ENCODE results near the gene MUTYH. TPM values are rescaled to one million over a fixed set of nuclear protein-coding genes. Genes with fewer than 3 reads are reported as not detected.
"Not testable (repeated sequence)": the region's sequence is repeated elsewhere in the genome, so short reads cannot be mapped to it uniquely, and the experiment has no call there.

Gene MUTYH
- total RNA-seq (75.2 TPM), polyA plus RNA-seq (10 to 100 TPM; 11.3 to 25.4 (median 19.7) TPM)

DNA sequence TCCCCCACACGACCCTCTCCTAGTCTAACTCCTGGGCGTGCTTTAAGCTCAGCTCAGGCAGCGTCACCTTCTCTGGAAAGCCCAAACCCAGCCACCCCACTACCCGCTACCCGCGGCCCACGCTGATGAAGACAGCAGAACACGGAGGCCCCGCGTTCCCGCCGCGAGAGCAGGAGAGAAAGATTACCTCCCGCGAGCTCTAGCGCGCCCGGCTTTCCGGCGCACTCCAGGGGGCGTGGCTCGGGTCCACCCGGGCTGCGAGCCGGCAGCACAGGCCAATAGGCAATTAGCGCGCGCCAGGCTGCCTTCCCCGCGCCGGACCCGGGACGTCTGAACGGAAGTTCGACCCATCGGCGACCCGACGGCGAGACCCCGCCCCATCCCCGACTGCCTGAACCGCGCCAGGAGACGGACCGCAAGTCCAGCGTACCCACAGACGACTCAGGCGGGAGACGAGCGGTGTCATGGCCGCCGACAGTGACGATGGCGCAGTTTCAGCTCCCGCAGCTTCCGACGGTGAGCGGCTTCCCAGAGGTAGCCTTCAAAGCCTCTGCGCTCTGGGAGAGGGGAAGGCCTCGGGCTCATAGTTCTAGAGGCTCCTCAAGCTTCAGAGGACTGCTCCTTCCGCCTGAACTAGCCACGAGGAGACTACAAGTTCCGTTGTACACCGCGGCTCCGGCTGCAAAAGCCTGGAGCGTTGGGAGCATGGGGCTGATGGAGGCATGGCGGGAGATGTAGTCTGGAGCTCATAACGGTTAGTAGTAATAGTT lies at the start of gene MUTYH, which contains the start of gene TOE1:
Gene MUTYH, minus strand, starts transcription at position 652 of the 770 bp plus-strand sequence. CDS start 5,935 bp downstream, outside the sequence.
Gene TOE1, plus strand, starts transcription at position 382 of the 770 bp plus-strand sequence. Its CDS starts 83 bp downstream, at position 465.
- peaks cover 17 to 71% (median 40%) of the 10 kb centered on the region in 4 donors for H3K4me1 Mint-ChIP-seq
- ATAC-seq (ENCODE audit: low read depth in 2 of 2) (peak; percentile 85 to 86), DNase-seq (peak; percentile 87 to 97 (median 89))

DNA sequence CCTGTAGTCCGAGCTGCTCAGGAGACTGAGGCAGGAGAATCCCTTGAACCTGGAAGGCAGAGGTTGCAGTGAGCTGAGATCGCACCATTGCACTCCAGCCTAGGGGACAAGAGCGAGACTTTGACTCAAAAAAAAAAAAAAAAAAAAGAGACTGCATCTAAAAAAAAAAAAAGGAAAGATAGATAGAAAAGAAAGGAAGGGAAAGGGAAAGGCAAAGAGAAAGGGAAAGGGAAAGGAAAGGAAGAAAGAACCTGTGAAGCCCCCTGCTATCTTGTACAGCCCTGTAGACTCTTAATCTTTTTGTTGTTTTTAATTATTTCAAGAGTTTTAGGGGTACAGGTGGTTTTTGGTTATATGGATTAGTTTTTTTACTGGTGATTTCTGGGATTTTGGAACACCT lies 46.0 kb upstream of the MUTYH start:
- H3K9me3 Mint-ChIP-seq: no peaks in the 10 kb centered on the region
- H3K36me3 ChIP-seq (ENCODE audit: control insufficient read depth, insufficient read depth, low read length): no peaks in the 10 kb centered on the region
- H3K27me3 Mint-ChIP-seq: no peaks in the 10 kb centered on the region
- H3K4me1 ChIP-seq (ENCODE audit: control insufficient read depth, insufficient read depth, low read length, poor library complexity, severe bottlenecking): no peaks in the 10 kb centered on the region
- H3K4me1 Mint-ChIP-seq: no peaks in the 10 kb centered on the region
- H3K4me3 ChIP-seq (ENCODE audit: low read depth, low read length): no peak overlapping the region
- H3K27me3 ChIP-seq (ENCODE audit: control insufficient read depth, insufficient read depth, low read length): no peaks in the 10 kb centered on the region
- H3K27ac ChIP-seq (ENCODE audit: insufficient read depth, low read length, poor library complexity, severe bottlenecking): no peak overlapping the region
- H3K27ac Mint-ChIP-seq: no peak overlapping the region
- peaks cover 3% of the 10 kb centered on the region for H3K36me3 Mint-ChIP-seq
- no peaks in the 10 kb centered on the region for H3K9me3 ChIP-seq (ENCODE audit: control insufficient read depth in 2 of 2, low read length in 2 of 2)
- no peak overlapping the region for H3K4me3 Mint-ChIP-seq
- DNase-seq (no peak), ATAC-seq (ENCODE audit: low read depth in 2 of 2) (no peak)

More for the DNA sequence above, at the start of gene MUTYH, which contains the start of gene TOE1:
- Histone ChIP-seq H3K27ac (ENCODE audit: insufficient read depth, low read length, poor library complexity, severe bottlenecking) (peak within 1 kb of the TSS; percentile 99), H3K36me3 (ENCODE audit: control insufficient read depth, insufficient read depth, low read length) (peaks cover 34% of the 10 kb centered on the region), H3K9me3 (ENCODE audit: control insufficient read depth in 2 of 2, low read length in 2 of 2) (no peaks in the 10 kb centered on the region), H3K4me1 (ENCODE audit: control insufficient read depth, insufficient read depth, low read length, poor library complexity, severe bottlenecking) (peaks cover 29% of the 10 kb centered on the region), H3K4me3 (ENCODE audit: low read depth, low read length) (peak within 1 kb of the TSS; percentile 91), H3K27me3 (ENCODE audit: control insufficient read depth, insufficient read depth, low read length) (no peaks in the 10 kb centered on the region)
- H3K27me3 Mint-ChIP-seq: no peaks in the 10 kb centered on the region
- peak within 1 kb of the TSS; percentile 98 to 100 (median 99) for H3K27ac Mint-ChIP-seq
- H3K4me3 Mint-ChIP-seq: peak within 1 kb of the TSS; percentile 98 to 100 (median 100)
- peaks cover 0 to 1% (median 0%) of the 10 kb centered on the region in 7 donors for H3K9me3 Mint-ChIP-seq
- H3K36me3 Mint-ChIP-seq: peaks cover 22% of the 10 kb centered on the region

DNA sequence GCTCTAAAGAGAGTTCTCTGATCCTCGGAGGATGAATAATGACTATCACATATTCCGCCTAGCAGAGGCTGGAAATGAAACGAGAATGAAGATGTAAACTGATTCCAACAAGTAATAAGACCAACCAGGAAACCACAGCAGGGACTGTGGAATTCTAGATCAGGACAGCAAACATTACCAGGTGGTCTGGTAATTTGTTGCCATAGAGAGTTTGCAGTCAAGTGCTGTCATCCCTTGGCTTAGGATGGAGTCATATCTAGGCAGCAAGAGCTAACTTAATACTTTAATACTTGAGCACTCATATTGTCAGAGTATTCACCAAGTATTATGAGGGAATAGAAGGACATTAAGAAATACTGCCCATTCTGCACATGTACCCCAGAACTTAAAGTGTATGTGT lies 45.1 kb upstream of the MUTYH start:
- H3K36me3 Mint-ChIP-seq: peaks cover 3% of the 10 kb centered on the region
- no peaks in the 10 kb centered on the region for H3K9me3 Mint-ChIP-seq
- Histone ChIP-seq H3K4me1 (ENCODE audit: control insufficient read depth, insufficient read depth, low read length, poor library complexity, severe bottlenecking) (no peaks in the 10 kb centered on the region), H3K27ac (ENCODE audit: insufficient read depth, low read length, poor library complexity, severe bottlenecking) (no peak overlapping the region), H3K4me3 (ENCODE audit: low read depth, low read length) (no peak overlapping the region), H3K36me3 (ENCODE audit: control insufficient read depth, insufficient read depth, low read length) (no peaks in the 10 kb centered on the region), H3K9me3 (ENCODE audit: control insufficient read depth in 2 of 2, low read length in 2 of 2) (no peaks in the 10 kb centered on the region), H3K27me3 (ENCODE audit: control insufficient read depth, insufficient read depth, low read length) (no peaks in the 10 kb centered on the region)
- ATAC-seq (ENCODE audit: low read depth in 2 of 2) (no peak), DNase-seq (no peak)
- H3K27ac Mint-ChIP-seq: no peak overlapping the region
- no peaks in the 10 kb centered on the region for H3K4me1 Mint-ChIP-seq
- no peaks in the 10 kb centered on the region for H3K27me3 Mint-ChIP-seq
- no peak overlapping the region for H3K4me3 Mint-ChIP-seq

DNA sequence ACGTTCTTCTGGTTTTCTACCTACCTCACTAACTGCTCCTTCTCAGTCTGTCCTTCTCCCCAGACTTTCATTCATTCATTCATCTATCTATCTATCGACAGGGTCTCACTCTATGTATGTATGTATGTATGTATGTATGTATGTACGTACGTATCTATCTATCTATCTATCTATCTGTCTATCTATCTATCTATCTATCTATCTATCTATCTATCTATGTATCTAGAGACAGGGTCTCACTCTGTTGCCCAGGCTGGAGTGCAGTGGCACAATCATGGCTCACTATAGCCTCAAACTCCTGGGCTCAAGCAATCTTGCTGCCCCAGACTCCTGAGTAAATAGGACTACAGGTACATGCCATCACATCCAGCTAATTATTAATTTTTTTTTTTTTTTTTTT lies 44.0 kb upstream of the MUTYH start:
- not testable (repeated sequence) for H3K4me3 ChIP-seq (ENCODE audit: low read depth, low read length); H3K27me3 Mint-ChIP-seq; H3K4me1 Mint-ChIP-seq; H3K27ac ChIP-seq (ENCODE audit: insufficient read depth, low read length, poor library complexity, severe bottlenecking); H3K4me3 Mint-ChIP-seq; H3K27ac Mint-ChIP-seq; H3K9me3 ChIP-seq (ENCODE audit: control insufficient read depth in 2 of 2, low read length in 2 of 2); H3K36me3 ChIP-seq (ENCODE audit: control insufficient read depth, insufficient read depth, low read length); H3K4me1 ChIP-seq (ENCODE audit: control insufficient read depth, insufficient read depth, low read length, poor library complexity, severe bottlenecking); H3K36me3 Mint-ChIP-seq; DNase-seq; H3K27me3 ChIP-seq (ENCODE audit: control insufficient read depth, insufficient read depth, low read length); ATAC-seq (ENCODE audit: low read depth in 2 of 2); H3K9me3 Mint-ChIP-seq

DNA sequence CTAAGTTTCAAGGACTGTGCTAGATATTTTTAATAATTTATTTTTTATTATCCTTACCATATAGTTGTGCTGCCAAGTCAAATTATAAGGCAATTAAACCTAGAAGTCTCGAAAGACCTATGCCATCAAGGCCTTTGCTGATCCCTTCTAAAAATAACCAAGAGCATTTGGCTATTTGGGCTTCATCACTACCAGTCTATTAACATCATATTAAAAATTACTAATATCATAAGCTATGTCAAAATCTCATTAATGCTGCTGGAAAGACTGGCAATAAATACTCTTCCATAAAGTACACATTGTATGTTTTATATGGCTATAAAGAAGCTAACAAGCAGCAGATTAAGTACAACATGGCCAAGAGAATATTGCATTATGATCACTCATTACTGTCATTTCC lies 43.0 kb upstream of the MUTYH start:
- H3K4me3 Mint-ChIP-seq: no peak overlapping the region
- no peak overlapping the region for H3K27ac Mint-ChIP-seq
- Histone ChIP-seq H3K27ac (ENCODE audit: insufficient read depth, low read length, poor library complexity, severe bottlenecking) (no peak overlapping the region), H3K36me3 (ENCODE audit: control insufficient read depth, insufficient read depth, low read length) (no peaks in the 10 kb centered on the region), H3K27me3 (ENCODE audit: control insufficient read depth, insufficient read depth, low read length) (no peaks in the 10 kb centered on the region), H3K4me1 (ENCODE audit: control insufficient read depth, insufficient read depth, low read length, poor library complexity, severe bottlenecking) (no peaks in the 10 kb centered on the region), H3K9me3 (ENCODE audit: control insufficient read depth in 2 of 2, low read length in 2 of 2) (no peaks in the 10 kb centered on the region), H3K4me3 (ENCODE audit: low read depth, low read length) (no peak overlapping the region)
- H3K9me3 Mint-ChIP-seq: no peaks in the 10 kb centered on the region
- H3K36me3 Mint-ChIP-seq: peaks cover 6% of the 10 kb centered on the region
- no peaks in the 10 kb centered on the region for H3K4me1 Mint-ChIP-seq
- ATAC-seq (ENCODE audit: low read depth in 2 of 2) (no peak), DNase-seq (no peak)
- H3K27me3 Mint-ChIP-seq: no peaks in the 10 kb centered on the region

DNA sequence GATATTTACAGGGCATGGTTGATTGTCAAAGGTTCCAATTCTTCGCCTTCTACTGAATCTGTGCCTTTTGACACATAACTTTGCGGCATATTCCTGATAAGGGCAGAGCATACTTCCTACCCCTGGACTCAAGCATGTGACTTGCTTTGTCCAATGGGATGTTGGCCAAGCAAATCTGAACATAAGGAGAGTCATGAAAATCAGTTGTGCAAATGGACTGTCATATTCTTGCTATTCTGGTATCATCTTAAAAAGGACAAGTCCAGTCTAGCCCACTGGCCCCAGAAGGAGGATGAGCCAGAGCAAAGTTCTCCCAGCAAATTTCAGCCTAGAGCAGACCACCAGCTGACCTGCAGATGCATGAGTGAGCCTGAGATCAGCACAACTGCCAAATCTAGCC lies 41.0 kb upstream of the MUTYH start:
- Histone ChIP-seq H3K27ac (ENCODE audit: insufficient read depth, low read length, poor library complexity, severe bottlenecking) (no peak overlapping the region), H3K36me3 (ENCODE audit: control insufficient read depth, insufficient read depth, low read length) (no peaks in the 10 kb centered on the region), H3K4me3 (ENCODE audit: low read depth, low read length) (no peak overlapping the region), H3K4me1 (ENCODE audit: control insufficient read depth, insufficient read depth, low read length, poor library complexity, severe bottlenecking) (no peaks in the 10 kb centered on the region), H3K27me3 (ENCODE audit: control insufficient read depth, insufficient read depth, low read length) (no peaks in the 10 kb centered on the region), H3K9me3 (ENCODE audit: control insufficient read depth in 2 of 2, low read length in 2 of 2) (no peaks in the 10 kb centered on the region)
- Mint-ChIP-seq H3K4me3 (no peak overlapping the region), H3K27ac (peak overlapping the region in 1 of 3 donors; percentile 56), H3K9me3 (no peaks in the 10 kb centered on the region), H3K4me1 (peaks cover 0 to 5% (median 1%) of the 10 kb centered on the region in 4 donors), H3K27me3 (no peaks in the 10 kb centered on the region), H3K36me3 (peaks cover 6% of the 10 kb centered on the region)
- DNase-seq (no peak), ATAC-seq (ENCODE audit: low read depth in 2 of 2) (no peak)

DNA sequence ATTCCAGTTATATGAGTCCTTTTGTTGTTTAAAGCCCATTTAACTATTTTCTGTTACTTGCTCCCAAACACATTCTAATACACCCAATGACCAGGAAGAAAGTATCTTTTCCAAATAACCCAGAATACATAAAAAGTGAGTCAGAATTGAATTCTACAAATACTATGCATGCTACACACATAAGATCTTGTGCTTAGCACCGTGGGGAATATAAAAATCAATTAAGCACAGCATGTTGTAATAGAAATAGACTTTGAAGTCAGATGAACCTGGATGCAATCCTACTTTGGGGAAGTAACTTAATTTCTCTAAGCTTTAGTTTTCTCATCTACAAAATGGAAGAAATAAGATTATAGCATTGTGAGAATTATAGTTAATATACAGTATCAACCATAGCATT lies 40.5 kb upstream of the MUTYH start:
- no peak overlapping the region for H3K4me3 ChIP-seq (ENCODE audit: low read depth, low read length)
- H3K4me1 ChIP-seq (ENCODE audit: control insufficient read depth, insufficient read depth, low read length, poor library complexity, severe bottlenecking): no peaks in the 10 kb centered on the region
- no peaks in the 10 kb centered on the region for H3K27me3 ChIP-seq (ENCODE audit: control insufficient read depth, insufficient read depth, low read length)
- no peaks in the 10 kb centered on the region for H3K9me3 ChIP-seq (ENCODE audit: control insufficient read depth in 2 of 2, low read length in 2 of 2)
- DNase-seq (no peak), ATAC-seq (ENCODE audit: low read depth in 2 of 2) (no peak)
- H3K9me3 Mint-ChIP-seq: no peaks in the 10 kb centered on the region
- no peak overlapping the region for H3K4me3 Mint-ChIP-seq
- H3K36me3 ChIP-seq (ENCODE audit: control insufficient read depth, insufficient read depth, low read length): no peaks in the 10 kb centered on the region
- H3K27me3 Mint-ChIP-seq: no peaks in the 10 kb centered on the region
- no peak overlapping the region for H3K27ac ChIP-seq (ENCODE audit: insufficient read depth, low read length, poor library complexity, severe bottlenecking)
- H3K27ac Mint-ChIP-seq: no peak overlapping the region
- peaks cover 0 to 5% (median 1%) of the 10 kb centered on the region in 4 donors for H3K4me1 Mint-ChIP-seq
- peaks cover 6% of the 10 kb centered on the region for H3K36me3 Mint-ChIP-seq

DNA sequence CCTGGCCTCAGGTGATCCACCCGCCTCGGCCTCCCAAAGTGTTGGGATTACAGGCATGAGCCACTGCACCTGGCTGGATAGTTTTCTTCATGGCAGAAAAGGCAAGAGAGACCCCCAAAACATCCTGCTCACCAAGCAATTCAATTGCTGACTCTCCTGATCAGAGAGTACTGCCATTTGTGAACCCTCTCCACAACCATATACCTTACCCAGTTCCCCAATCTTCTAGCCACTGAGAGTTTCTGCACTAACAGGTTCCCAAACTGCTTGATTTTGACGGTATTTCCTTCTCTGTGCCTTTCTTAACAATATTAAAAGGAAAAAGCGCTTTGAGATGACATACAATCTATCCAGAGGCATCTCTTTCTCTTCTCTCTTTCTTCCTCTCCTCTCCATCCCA lies 39.9 kb upstream of the MUTYH start:
- no peak overlapping the region for H3K27ac ChIP-seq (ENCODE audit: insufficient read depth, low read length, poor library complexity, severe bottlenecking)
- no peak overlapping the region for H3K4me3 Mint-ChIP-seq
- peaks cover 6% of the 10 kb centered on the region for H3K36me3 Mint-ChIP-seq

More for the DNA sequence above, 39.9 kb upstream of the MUTYH start:
- no peaks in the 10 kb centered on the region for H3K4me1 ChIP-seq (ENCODE audit: control insufficient read depth, insufficient read depth, low read length, poor library complexity, severe bottlenecking)
- peaks cover 0 to 1% (median 0%) of the 10 kb centered on the region in 7 donors for H3K9me3 Mint-ChIP-seq
- no peaks in the 10 kb centered on the region for H3K36me3 ChIP-seq (ENCODE audit: control insufficient read depth, insufficient read depth, low read length)
- no peaks in the 10 kb centered on the region for H3K27me3 Mint-ChIP-seq
- no peak for ATAC-seq (ENCODE audit: low read depth in 2 of 2)
- DNase-seq: no peak
- no peak overlapping the region for H3K4me3 ChIP-seq (ENCODE audit: low read depth, low read length)
- H3K27ac Mint-ChIP-seq: no peak overlapping the region
- H3K4me1 Mint-ChIP-seq: peaks cover 2 to 5% (median 3%) of the 10 kb centered on the region in 4 donors
- H3K9me3 ChIP-seq (ENCODE audit: control insufficient read depth in 2 of 2, low read length in 2 of 2): no peaks in the 10 kb centered on the region
- no peaks in the 10 kb centered on the region for H3K27me3 ChIP-seq (ENCODE audit: control insufficient read depth, insufficient read depth, low read length)
